Endothelial cell of umbilical vein (primary cell): ENCODE results near the gene PPP1R7. TPM values are rescaled to one million over a fixed set of nuclear protein-coding genes. Genes with fewer than 3 reads are reported as not detected.

Experiments used
- BruUV-seq: library from RNA; stranded (reverse); fragments of 400-500 nt; replicated peaks from 2 replicates; lab custom pipeline; 2021; lab: Mats Ljungman, UMichigan
- CTCF ChIA-PET: fragments of 300-600, 350-600 bp; sonication (Branson Sonifier 250); formaldehyde crosslinking; loops from one replicate; lab custom pipeline; 2021; ENCODE audit warnings: antibody characterized with exemption, inconsistent platforms; lab: Charles Lee
- POLR2A ChIA-PET: fragments of 300-600, 350-600 bp; sonication (Branson Sonifier 250); formaldehyde crosslinking; loops from one replicate; lab custom pipeline; 2021; ENCODE audit warnings: antibody characterized with exemption, inconsistent platforms; lab: Charles Lee
- DNase-seq: peaks from one replicate; pipeline ENCODE4 v3.0.0-alpha.2; 2011; ENCODE audit warnings: low read depth, low spot score
- FAIRE-seq: peaks from 2 replicates; lab custom pipeline; 2011; peaks lifted over from hg19 to GRCh38; lab: Jason Lieb, UNC
- H2AFZ ChIP-seq: 2 replicates; pipeline ENCODE4 v1.6.0; 2012; ENCODE audit warnings: low read depth, low read length, control low read depth, inconsistent platforms
- H3K27ac ChIP-seq: 2 replicates; pipeline ENCODE4 v1.5.1; 2011; ENCODE audit warnings: low read depth, mild to moderate bottlenecking, control low read depth, low read length, moderate library complexity; ENCODE audit not compliant: insufficient read depth
- H3K27me3 ChIP-seq, 2 experiments: 2 replicates each; pipeline versions ENCODE4 v1.6.0 to v1.6.1; 2011; ENCODE audit warnings: low read length in 2 of 2, mixed read lengths in 1 of 2; ENCODE audit not compliant: control insufficient read depth in 2 of 2, insufficient read depth in 2 of 2
- H3K36me3 ChIP-seq, 2 experiments: 2 replicates in 1 of 2; 3 replicates in 1 of 2; pipeline ENCODE4 v1.5.1; 2011; ENCODE audit warnings: low read length in 2 of 2, mild to moderate bottlenecking in 1 of 2, moderate library complexity in 1 of 2; ENCODE audit not compliant: control insufficient read depth in 2 of 2, insufficient read depth in 2 of 2; ENCODE audit errors: extremely low read depth in 1 of 2
- H3K4me1 ChIP-seq: 3 replicates; pipeline ENCODE4 v1.5.1; 2011; ENCODE audit warnings: mild to moderate bottlenecking, low read length; ENCODE audit not compliant: control insufficient read depth, insufficient read depth; ENCODE audit errors: extremely low read depth
- H3K4me2 ChIP-seq: 2 replicates; pipeline ENCODE4 v1.6.1; 2011; ENCODE audit warnings: low read length, control low read depth, mixed read lengths; ENCODE audit not compliant: insufficient read depth
- H3K4me3 ChIP-seq, 3 experiments: fragments of 200-600 bp in 1 of 3; sonication (generic), shearing (Covaris generic) in 1 of 3; replicated peaks in 1 of 3; 2 replicates each; pipeline ENCODE4 v1.5.1; 2011 to 2016; ENCODE audit warnings: control low read depth in 3 of 3, low read length in 3 of 3, mild to moderate bottlenecking in 2 of 3, inconsistent platforms in 1 of 3, low read depth in 1 of 3, moderate library complexity in 1 of 3; ENCODE audit not compliant: insufficient read depth in 1 of 3
- H3K79me2 ChIP-seq: 2 replicates; pipeline ENCODE4 v1.6.0; 2012; ENCODE audit warnings: low read length, inconsistent platforms; ENCODE audit not compliant: control insufficient read depth, insufficient read depth
- H3K9ac ChIP-seq: replicated peaks from 2 replicates; pipeline ENCODE3; 2011; ENCODE audit warnings: low read length, control low read depth; ENCODE audit not compliant: insufficient read depth; ENCODE audit errors: extremely low read depth
- H3K9me1 ChIP-seq: replicated peaks from 3 replicates; pipeline ENCODE4 v1.6.0; 2011; ENCODE audit warnings: mild to moderate bottlenecking, low read length; ENCODE audit not compliant: control insufficient read depth, insufficient read depth; ENCODE audit errors: extremely low read depth
- H3K9me3 ChIP-seq: replicated peaks from 2 replicates; pipeline ENCODE4 v1.5.1; 2012; ENCODE audit warnings: low read length, inconsistent platforms; ENCODE audit not compliant: control insufficient read depth, insufficient read depth
- H4K20me1 ChIP-seq: replicated peaks from 2 replicates; pipeline ENCODE3; 2011; ENCODE audit warnings: mild to moderate bottlenecking, low read length; ENCODE audit not compliant: control insufficient read depth, insufficient read depth; ENCODE audit errors: extremely low read depth
- CTCF ChIP-seq, 2 donors: IDR thresholded peaks; 1 replicate in 1 of 2; 2 replicates in 1 of 2; pipeline ENCODE4 v1.5.1; 2011; ENCODE audit warnings: low read length in 2 of 2, mild to moderate bottlenecking in 2 of 2, moderate library complexity in 2 of 2, control low read depth in 1 of 2, inconsistent platforms in 1 of 2, low read depth in 1 of 2; ENCODE audit not compliant: insufficient read depth in 1 of 2; ENCODE audit errors: extremely low read depth in 1 of 2
- EZH2 ChIP-seq: IDR thresholded peaks from 2 replicates; pipeline ENCODE4 v1.6.1; 2012; ENCODE audit warnings: borderline replicate concordance, low read depth, mild to moderate bottlenecking, moderate library complexity, low read length, inconsistent platforms; ENCODE audit not compliant: severe bottlenecking
- JUN ChIP-seq: IDR thresholded peaks from 2 replicates; pipeline ENCODE4 v1.6.1; 2011; ENCODE audit warnings: borderline replicate concordance, low read depth; ENCODE audit not compliant: insufficient read length, insufficient read depth
- MAX ChIP-seq: IDR thresholded peaks from 2 replicates; pipeline ENCODE4 v1.6.1; 2011; ENCODE audit not compliant: insufficient read depth, insufficient read length
- MYC ChIP-seq: IDR thresholded peaks from one replicate; pipeline ENCODE4 v1.6.1; 2011; ENCODE audit warnings: mild to moderate bottlenecking, low read depth, low read length
- POLR2A ChIP-seq: IDR thresholded peaks from 2 replicates; pipeline ENCODE4 v1.6.1; 2012; ENCODE audit warnings: low read depth, mild to moderate bottlenecking, control low read depth, low read length
- dilution Hi-C: fragments of 300-500 bp; cut with MboI; formaldehyde crosslinking; loops from one replicate; pipeline ENCODE4 v1.15.0; 2019; ENCODE audit warnings: low sequenced_read_pairs; ENCODE audit not compliant: extremely low pct_ligation_motif_present
- intact Hi-C: fragments of 100-400 bp; cut with micrococcal nuclease; formaldehyde crosslinking; loops from one replicate; pipeline ENCODE4 v1.10.0; 2022
- polyA plus RNA-seq, 4 experiments: library from polyadenylated mRNA; depleted of rRNA in 3 of 4; stranded (reverse) in 3 of 4; unstranded in 1 of 4; fragments of >200 nt; gene quantifications; 2 replicates each; pipeline versions ENCODE4 v1.2.1 to v1.2.3, GENCODE V29; 2011 to 2012; ENCODE audit warnings: missing spikeins in 1 of 4
- total RNA-seq: library from RNA; stranded (reverse); gene quantifications from 2 replicates; pipeline ENCODE4 v1.2.3, GENCODE V29; 2021

The PPP1R7 gene
- total and polyA plus RNA-seq, 2 donors (not counting 3 experiments of a cell fraction or from before 2014, with no cell fraction given), result 30.3 to 60.8 TPM

- ChIA-PET POLR2A (no interaction called here), CTCF (no interaction called here)
- TF ChIP-seq EZH2 (no peak), JUN (no peak), MAX (no peak)
These were observed 48.4 kb downstream of the PPP1R7 start for GRCh38 chr2:241198381-241199279.

GRCh38 chr2:241199286-241199685, 49.0 kb downstream of the PPP1R7 start:
- dilution Hi-C loops (no loop called here), intact Hi-C loops (no loop called here)
- no peaks in the 10 kb centered on the region for H3K9me1 ChIP-seq
- H3K4me2 ChIP-seq, result no peak overlapping the region
- BruUV-seq, result no TSS peak
- H3K27me3 ChIP-seq, result no peaks in the 10 kb centered on the region
- no peak overlapping the region for H3K4me3 ChIP-seq
- H3K9me3 ChIP-seq, result no peaks in the 10 kb centered on the region
- no peak overlapping the region for H3K27ac ChIP-seq
- H3K79me2 ChIP-seq, result no peaks in the 10 kb centered on the region
- no peak for TF ChIP-seq CTCF (IDR thresholded peaks at IDR 0.05; ENCODE audit: extremely low read depth in 1 of 2, insufficient read depth in 1 of 2, low read depth in 1 of 2, low read length in 2 of 2)
- no peak for TF ChIP-seq POLR2A
- TF ChIP-seq MYC, result no peak
- TF ChIP-seq JUN, result no peak
- no peak for TF ChIP-seq EZH2
- H3K4me1 ChIP-seq, result no peaks in the 10 kb centered on the region
- no peaks in the 10 kb centered on the region for H4K20me1 ChIP-seq
- POLR2A ChIA-PET, result no interaction called here
- no peak overlapping the region for H2AFZ ChIP-seq
- no peak for DNase-seq
- CTCF ChIA-PET, result no interaction called here
- H3K36me3 ChIP-seq, result no peaks in the 10 kb centered on the region
- H3K9ac ChIP-seq, result no peak overlapping the region
- FAIRE-seq, result no peak

More at GRCh38 chr2:241198381-241199279, 48.4 kb downstream of the PPP1R7 start:
- dilution Hi-C loops (no loop called here), intact Hi-C loops (no loop called here)
- H4K20me1 ChIP-seq, result no peaks in the 10 kb centered on the region
- no peak overlapping the region for H3K9ac ChIP-seq
- no peaks in the 10 kb centered on the region for H3K36me3 ChIP-seq
- no peaks in the 10 kb centered on the region for H3K79me2 ChIP-seq
- H2AFZ ChIP-seq, result no peak overlapping the region
- no peaks in the 10 kb centered on the region for H3K9me1 ChIP-seq
- no peak overlapping the region for H3K27ac ChIP-seq
- H3K4me3 ChIP-seq, result no peak overlapping the region
- FAIRE-seq (no peak), DNase-seq (no peak)
- no TSS peak for BruUV-seq
- H3K27me3 ChIP-seq, result no peaks in the 10 kb centered on the region
- no peaks in the 10 kb centered on the region for H3K4me1 ChIP-seq
- H3K9me3 ChIP-seq, result no peaks in the 10 kb centered on the region
- no peak overlapping the region for H3K4me2 ChIP-seq
